Testis (tissue), 2 donors: Measurements from ENCODE around the gene CNTN4.

Source experiments
- POLR2A ChIP-seq: fragments of 450-650 bp; IDR thresholded peaks from one replicate; pipeline ENCODE4 v1.6.1; 2017; ENCODE audit warnings: antibody characterized with exemption, mild to moderate bottlenecking, moderate library complexity
- TF ChIP-seq, protein P1 (sequence below), 3 experiments: fragments of 450-650 bp in 2 of 3; fragments of 200-600 bp in 1 of 3; sonication (generic) in 1 of 3; IDR thresholded peaks; one replicate each; pipeline ENCODE4 v1.5.1; 2016 to 2019; ENCODE audit warnings: antibody characterized with exemption in 3 of 3, mild to moderate bottlenecking in 2 of 3, moderate library complexity in 1 of 3

- TF ChIP-seq, protein P1, sequence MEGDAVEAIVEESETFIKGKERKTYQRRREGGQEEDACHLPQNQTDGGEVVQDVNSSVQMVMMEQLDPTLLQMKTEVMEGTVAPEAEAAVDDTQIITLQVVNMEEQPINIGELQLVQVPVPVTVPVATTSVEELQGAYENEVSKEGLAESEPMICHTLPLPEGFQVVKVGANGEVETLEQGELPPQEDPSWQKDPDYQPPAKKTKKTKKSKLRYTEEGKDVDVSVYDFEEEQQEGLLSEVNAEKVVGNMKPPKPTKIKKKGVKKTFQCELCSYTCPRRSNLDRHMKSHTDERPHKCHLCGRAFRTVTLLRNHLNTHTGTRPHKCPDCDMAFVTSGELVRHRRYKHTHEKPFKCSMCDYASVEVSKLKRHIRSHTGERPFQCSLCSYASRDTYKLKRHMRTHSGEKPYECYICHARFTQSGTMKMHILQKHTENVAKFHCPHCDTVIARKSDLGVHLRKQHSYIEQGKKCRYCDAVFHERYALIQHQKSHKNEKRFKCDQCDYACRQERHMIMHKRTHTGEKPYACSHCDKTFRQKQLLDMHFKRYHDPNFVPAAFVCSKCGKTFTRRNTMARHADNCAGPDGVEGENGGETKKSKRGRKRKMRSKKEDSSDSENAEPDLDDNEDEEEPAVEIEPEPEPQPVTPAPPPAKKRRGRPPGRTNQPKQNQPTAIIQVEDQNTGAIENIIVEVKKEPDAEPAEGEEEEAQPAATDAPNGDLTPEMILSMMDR (IDR thresholded peaks at IDR 0.05), result no peak
- TF ChIP-seq POLR2A, result no peak
These were observed 777.7 kb downstream of the CNTN4 start for GRCh38 chr3:2876362-2876761.
